ENCODE results near the gene COQ9. TPM values are rescaled to one million over a fixed set of nuclear protein-coding genes. Genes with fewer than 3 reads are reported as not detected.
"Not testable (repeated sequence)": the region's sequence is repeated elsewhere in the genome, so short reads cannot be mapped to it uniquely, and the experiment has no call there.

Gene COQ9
- total RNA-seq, 2 donors from 2014 or later = 34.2 to 42.9 TPM

DNA sequence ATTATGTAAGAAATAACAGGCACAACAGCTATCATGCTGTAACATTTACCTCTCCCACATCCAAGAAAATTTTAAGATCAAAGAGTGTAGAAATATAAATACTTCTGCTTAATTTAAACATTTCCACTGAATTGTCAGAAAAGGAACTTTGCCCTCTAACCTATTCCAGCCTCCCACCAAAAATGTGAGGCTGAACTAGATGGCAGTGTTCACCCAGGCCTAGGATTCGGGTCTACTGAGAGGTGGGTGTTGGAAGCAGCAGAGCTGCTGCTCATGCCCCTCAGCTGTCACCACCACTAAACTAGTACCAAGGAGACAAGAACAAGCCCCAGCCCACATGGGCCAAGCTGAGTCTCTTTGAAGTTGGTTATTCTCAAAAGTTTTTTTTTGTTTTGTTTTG is 11.4 kb upstream of the COQ9 start:
- Mint-ChIP-seq H3K9me3 (no peaks in the 10 kb centered on the region), H3K4me3 (no peak overlapping the region), H3K36me3 (peaks cover 43% of the 10 kb centered on the region), H3K27me3 (no peaks in the 10 kb centered on the region), H3K4me1 (ENCODE audit: low read depth in 2 of 2) (no peaks in the 10 kb centered on the region), H3K27ac (no peak overlapping the region)
- ATAC-seq (no peak), DNase-seq (ENCODE audit: low spot score) (no peak)

DNA sequence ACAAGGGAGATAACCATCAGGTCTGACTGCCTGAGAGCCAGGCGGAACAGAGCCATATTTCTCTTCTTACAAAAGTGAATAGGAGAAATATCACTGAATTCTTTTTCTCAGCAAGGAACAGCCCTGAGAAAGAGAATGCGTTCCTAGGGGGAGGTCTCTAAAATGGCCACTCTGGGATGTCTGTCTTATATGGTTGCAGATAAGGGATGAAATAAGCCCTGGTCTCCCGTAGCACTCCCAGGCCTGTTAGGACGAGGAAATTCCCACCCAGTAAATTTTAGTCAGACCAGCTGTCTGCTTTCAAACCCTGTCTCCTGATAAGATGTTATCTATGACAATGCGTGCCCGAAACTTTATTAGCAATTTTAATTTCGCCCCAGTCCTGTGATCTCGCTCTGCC is 7.3 kb upstream of the COQ9 start:
- H3K27me3 Mint-ChIP-seq; H3K27ac Mint-ChIP-seq; ATAC-seq; H3K4me3 Mint-ChIP-seq; H3K9me3 Mint-ChIP-seq; H3K4me1 Mint-ChIP-seq (ENCODE audit: low read depth in 2 of 2); DNase-seq (ENCODE audit: low spot score): not testable (repeated sequence)
- H3K36me3 Mint-ChIP-seq = peaks cover 36% of the 10 kb centered on the region

DNA sequence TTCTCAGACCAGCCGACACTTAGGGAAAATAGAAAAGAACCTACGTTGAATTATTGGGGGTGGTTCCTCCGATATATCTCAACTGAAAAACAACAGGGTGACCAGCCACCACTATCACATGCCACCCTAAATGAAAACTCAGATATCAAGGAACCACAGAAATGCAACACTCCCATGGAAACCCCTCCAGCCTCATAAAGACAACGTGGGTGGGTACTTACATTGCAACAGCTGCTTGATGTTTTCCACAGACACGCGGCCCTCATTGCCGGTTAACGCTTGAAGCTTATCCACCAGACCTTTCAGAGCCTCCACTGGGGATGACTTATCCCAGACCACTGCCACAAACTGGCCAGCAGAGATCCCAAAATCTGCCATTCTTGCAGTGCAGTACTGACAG is 6.7 kb upstream of the COQ9 start:
- H3K4me3 Mint-ChIP-seq; DNase-seq (ENCODE audit: low spot score); ATAC-seq; H3K4me1 Mint-ChIP-seq (ENCODE audit: low read depth in 2 of 2); H3K9me3 Mint-ChIP-seq; H3K27me3 Mint-ChIP-seq; H3K27ac Mint-ChIP-seq: not testable (repeated sequence)
- peaks cover 36% of the 10 kb centered on the region for H3K36me3 Mint-ChIP-seq

DNA sequence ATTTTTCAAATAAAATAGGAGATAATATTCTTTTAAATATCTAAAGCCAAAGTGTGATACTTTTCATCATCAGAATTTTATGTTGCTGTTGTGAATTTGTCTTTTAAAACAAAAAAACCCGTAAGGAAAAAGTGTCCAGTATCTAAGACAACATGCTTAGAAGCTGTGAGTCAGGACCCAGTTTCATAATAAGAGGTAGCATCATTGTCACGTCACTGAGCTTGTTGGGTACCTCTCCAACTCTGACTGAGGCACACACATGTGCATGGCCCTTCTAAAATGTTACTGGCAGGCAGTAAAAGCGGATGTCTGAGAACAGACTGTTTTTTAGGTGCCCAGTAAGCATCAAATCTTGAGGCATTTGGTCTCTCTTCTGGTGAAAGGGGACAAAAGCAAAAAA is 2.6 kb upstream of the COQ9 start:
- no peak overlapping the region for H3K4me3 Mint-ChIP-seq
- ATAC-seq = no peak
- peaks cover 21% of the 10 kb centered on the region for H3K36me3 Mint-ChIP-seq

DNA sequence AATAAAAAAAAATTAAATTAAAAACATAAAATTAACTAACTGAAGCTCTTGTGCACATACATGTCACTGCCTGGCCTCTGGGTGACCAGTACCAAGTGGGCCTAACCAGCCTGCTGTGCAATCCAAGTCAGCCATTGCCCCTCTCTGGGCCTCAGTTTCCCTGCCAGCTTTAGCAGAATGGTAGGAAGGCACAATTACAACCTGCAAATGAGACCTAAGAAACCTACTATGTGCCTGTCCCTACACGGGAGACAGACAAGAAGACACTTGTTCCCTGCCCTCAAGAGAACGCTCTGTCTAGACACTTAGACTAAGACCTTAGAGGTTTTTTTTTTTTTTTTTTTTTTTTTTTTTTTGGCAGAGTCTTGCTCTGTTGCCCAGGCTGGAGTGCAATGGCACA is 1.8 kb upstream of the COQ9 start:
- Mint-ChIP-seq H3K9me3 (no peaks in the 10 kb centered on the region), H3K4me1 (ENCODE audit: low read depth in 2 of 2) (peaks cover 15 to 22% of the 10 kb centered on the region in 2 donors), H3K4me3 (no peak overlapping the region), H3K36me3 (peaks cover 13% of the 10 kb centered on the region), H3K27ac (no peak overlapping the region), H3K27me3 (no peaks in the 10 kb centered on the region)
- ATAC-seq (no peak), DNase-seq (ENCODE audit: low spot score) (no peak)

More for the DNA sequence above, 2.6 kb upstream of the COQ9 start:
- H3K27ac Mint-ChIP-seq = no peak overlapping the region
- peaks cover 14 to 22% of the 10 kb centered on the region in 2 donors for H3K4me1 Mint-ChIP-seq (ENCODE audit: low read depth in 2 of 2)
- H3K27me3 Mint-ChIP-seq = no peaks in the 10 kb centered on the region
- DNase-seq (ENCODE audit: low spot score) = no peak
- H3K9me3 Mint-ChIP-seq = no peaks in the 10 kb centered on the region

DNA sequence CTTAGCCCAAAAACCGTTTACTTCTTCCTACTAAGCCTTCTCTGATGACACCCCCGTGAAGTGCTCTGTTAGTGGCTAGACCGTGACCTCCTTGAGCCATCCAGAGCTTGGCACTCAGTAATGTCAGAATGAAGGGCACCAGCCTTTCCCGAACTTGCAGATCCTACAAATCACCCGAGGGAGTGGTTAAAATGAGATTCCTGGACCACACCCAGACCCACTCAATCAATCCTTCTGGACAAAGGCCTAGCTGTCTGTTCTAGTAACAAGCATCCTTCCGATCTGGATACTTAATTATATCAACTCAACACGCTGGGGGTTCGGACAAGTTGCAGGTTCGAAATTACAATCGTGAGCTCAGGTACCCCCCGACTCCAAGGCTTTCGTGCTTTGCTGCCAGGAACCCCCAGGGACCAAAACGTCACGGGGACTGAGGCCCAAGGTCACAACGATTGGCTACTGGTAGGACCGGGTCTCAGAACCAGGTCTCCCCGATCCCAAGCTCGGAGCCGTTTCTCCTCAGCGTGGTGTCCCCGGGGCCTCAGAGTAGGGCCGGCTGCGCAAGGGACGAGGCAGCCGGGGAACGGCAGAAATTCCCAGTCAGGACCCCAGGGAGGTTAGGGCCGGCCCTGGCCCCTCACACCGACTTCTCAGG is 621 bp upstream of the COQ9 start:
- peak; percentile 68 for DNase-seq (ENCODE audit: low spot score)
- Mint-ChIP-seq H3K4me1 (ENCODE audit: low read depth in 2 of 2) (peaks cover 15 to 26% of the 10 kb centered on the region in 2 donors), H3K4me3 (peak overlapping the region; percentile 92), H3K27me3 (no peaks in the 10 kb centered on the region), H3K9me3 (no peaks in the 10 kb centered on the region), H3K27ac (peak overlapping the region; percentile 79 to 92), H3K36me3 (peaks cover 3% of the 10 kb centered on the region)
- ATAC-seq = peak; percentile 49 to 53

DNA sequence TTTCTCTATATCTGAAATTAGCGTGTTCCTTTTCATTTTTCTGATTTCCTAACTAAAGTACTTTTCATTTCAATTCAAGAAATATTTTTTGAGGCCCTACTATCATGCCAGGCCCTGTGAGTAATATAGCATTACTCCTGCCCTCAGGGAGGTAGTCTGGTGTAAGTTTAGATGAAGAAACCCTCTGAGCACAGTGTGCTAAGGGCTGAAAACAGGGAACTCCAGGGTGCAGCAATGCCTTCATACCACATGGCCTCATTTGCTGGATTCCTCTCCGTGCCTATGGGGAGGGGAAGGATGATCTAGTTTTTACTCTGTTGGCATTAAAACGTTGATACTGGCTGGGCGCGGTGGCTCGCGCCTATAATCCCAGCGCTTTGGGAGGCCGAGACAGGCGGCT is 4.7 kb downstream of the COQ9 start:
- no peak overlapping the region for H3K27ac Mint-ChIP-seq
- peaks cover 16% of the 10 kb centered on the region for H3K36me3 Mint-ChIP-seq

DNA sequence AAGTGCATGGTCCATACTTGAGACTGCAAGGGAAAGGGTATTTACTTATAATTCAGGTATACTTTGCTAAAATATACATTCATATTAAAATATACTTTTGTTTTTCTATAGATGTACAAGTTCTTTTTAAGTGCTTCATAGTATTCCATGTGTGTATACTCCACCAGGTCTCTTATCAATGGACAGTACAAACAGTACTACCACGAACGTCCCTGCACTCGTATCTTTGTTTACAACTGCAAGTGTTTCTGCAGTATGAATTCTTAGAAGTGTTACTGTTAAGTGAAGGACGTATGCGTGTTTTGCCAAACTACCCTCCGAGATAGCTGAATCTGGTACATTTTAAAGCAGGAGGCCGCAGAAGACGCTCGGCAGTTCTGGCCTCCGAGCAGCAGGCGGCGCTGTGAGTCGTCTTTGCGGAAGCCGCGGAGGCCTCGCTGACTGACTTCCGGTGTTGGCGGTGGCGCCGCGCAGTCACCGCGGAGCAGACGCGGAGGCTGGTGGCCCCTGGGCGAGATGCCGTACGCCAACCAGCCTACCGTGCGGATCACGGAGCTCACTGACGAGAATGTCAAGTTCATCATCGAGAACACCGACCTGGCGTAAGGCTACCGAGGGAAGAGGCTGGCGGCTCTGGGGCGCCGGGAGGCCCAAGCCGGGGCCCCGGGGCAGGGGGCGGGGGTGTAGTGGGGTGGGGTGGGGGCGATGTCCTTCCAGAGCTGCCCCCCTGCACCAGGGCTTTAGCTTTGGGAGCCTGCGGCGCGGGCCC is 15.1 kb downstream of the COQ9 start, which contains the start of gene POLR2C:
POLR2C (plus strand) TSS at position 471 of the 769 bp plus-strand sequence; CDS start at position 517, 46 bp downstream.
- Mint-ChIP-seq H3K27me3 (no peaks in the 10 kb centered on the region), H3K9me3 (no peaks in the 10 kb centered on the region), H3K36me3 (peaks cover 23% of the 10 kb centered on the region), H3K4me1 (ENCODE audit: low read depth in 2 of 2) (peaks cover 22 to 30% of the 10 kb centered on the region in 2 donors), H3K4me3 (peak within 1 kb of the TSS; percentile 95), H3K27ac (peak within 1 kb of the TSS; percentile 91 to 95)
- ATAC-seq = peak; percentile 96
- peak; percentile 92 for DNase-seq (ENCODE audit: low spot score)

More for the DNA sequence above, 4.7 kb downstream of the COQ9 start:
- Mint-ChIP-seq H3K27me3 (no peaks in the 10 kb centered on the region), H3K4me3 (no peak overlapping the region), H3K4me1 (ENCODE audit: low read depth in 2 of 2) (peaks cover 8 to 11% of the 10 kb centered on the region in 2 donors), H3K9me3 (no peaks in the 10 kb centered on the region)
- DNase-seq (ENCODE audit: low spot score) (no peak), ATAC-seq (no peak)

DNA sequence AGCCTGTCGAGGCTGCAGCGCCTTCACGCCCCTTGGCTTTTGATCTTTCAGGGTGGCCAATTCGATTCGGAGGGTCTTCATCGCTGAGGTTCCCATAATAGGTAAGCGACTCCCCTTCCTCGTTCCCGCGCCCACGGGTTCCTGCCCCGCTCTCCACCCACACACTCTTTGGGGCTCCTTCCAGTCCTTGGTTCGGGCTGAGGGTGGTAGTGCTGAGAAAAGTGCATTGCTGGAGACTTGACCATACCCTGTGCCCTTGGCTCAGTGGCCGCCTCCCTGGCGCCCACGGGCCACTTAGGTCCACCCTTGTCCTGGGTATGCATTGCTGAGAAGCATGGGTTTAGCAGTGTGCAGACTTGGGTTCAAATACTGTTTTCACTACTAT is 15.7 kb downstream of the COQ9 start:
- peaks cover 22 to 30% of the 10 kb centered on the region in 2 donors for H3K4me1 Mint-ChIP-seq (ENCODE audit: low read depth in 2 of 2)
- peak overlapping the region; percentile 95 for H3K4me3 Mint-ChIP-seq
- peak overlapping the region; percentile 91 to 95 for H3K27ac Mint-ChIP-seq
- peaks cover 25% of the 10 kb centered on the region for H3K36me3 Mint-ChIP-seq
- no peaks in the 10 kb centered on the region for H3K27me3 Mint-ChIP-seq
- peak; percentile 4 to 50 for ATAC-seq
- DNase-seq (ENCODE audit: low spot score) = no peak
- no peaks in the 10 kb centered on the region for H3K9me3 Mint-ChIP-seq

DNA sequence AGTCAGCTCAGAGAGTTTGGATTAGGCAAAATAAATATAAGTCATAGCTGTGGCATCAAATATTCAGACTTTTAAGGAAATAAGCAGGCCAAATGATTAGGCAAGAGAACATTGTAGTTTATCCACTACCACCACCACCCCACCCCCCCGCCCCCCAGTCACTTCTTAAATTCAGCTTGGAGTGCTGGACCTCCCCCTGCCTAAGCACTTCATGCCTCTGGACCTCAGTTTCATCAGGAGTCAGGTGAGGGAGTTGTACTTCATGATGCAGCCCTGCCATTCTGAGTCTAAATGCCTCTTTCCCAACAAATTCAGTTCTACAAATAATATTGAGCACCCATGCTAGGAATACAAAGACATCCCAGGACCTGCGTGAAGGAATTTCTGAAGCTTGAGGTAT is 17.2 kb downstream of the COQ9 start:
- Mint-ChIP-seq H3K27ac (peak overlapping the region in 1 of 2 donors; percentile 8), H3K27me3 (no peaks in the 10 kb centered on the region), H3K4me1 (ENCODE audit: low read depth in 2 of 2) (peaks cover 24 to 30% of the 10 kb centered on the region in 2 donors), H3K36me3 (peaks cover 33% of the 10 kb centered on the region), H3K9me3 (no peaks in the 10 kb centered on the region), H3K4me3 (no peak overlapping the region)
- no peak for DNase-seq (ENCODE audit: low spot score)
- ATAC-seq = no peak

DNA sequence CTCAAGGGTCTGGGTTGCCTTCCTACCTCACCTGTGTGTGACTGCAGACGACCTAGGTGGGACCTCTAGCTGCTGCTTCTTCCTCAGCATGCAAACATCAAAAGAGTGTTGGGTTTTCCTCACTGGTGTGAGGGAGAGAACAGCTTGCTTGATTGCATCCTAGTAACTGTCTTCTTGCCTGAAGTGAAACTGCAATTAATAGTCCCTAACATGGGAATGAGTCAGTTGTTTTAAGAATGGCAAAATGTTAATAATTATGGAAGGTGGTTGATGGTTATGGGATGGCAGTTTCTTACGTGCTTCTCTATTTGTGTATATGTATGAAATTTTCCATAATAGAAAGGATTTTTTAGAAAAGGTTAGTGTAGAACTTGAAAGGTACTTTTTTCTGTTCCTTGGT is 21.1 kb downstream of the COQ9 start:
- H3K9me3 Mint-ChIP-seq = no peaks in the 10 kb centered on the region
- peaks cover 26% of the 10 kb centered on the region for H3K36me3 Mint-ChIP-seq
- H3K27me3 Mint-ChIP-seq = no peaks in the 10 kb centered on the region
- H3K4me1 Mint-ChIP-seq (ENCODE audit: low read depth in 2 of 2) = peaks cover 19 to 23% of the 10 kb centered on the region in 2 donors
- no peak overlapping the region for H3K4me3 Mint-ChIP-seq
- DNase-seq (ENCODE audit: low spot score) (no peak), ATAC-seq (no peak)
- H3K27ac Mint-ChIP-seq = peak overlapping the region in 1 of 2 donors; percentile 34

DNA sequence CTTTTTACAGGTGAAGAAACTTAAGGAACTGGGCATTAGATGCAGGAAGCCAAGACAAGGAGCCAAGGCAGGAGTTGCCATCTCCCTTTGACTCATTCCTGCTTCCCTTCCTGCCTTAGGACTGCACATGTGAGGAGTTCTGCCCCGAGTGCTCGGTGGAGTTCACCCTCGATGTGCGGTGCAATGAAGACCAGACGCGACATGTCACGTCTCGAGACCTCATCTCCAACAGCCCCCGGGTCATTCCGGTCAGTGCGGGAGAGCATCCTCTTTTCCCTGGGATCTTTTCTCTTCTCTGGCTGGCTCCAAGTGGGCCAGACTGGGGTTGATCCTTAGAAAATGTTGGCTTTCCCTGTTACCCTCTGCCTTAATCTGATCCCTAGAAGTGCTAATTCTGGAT is 21.8 kb downstream of the COQ9 start:
- no peak for ATAC-seq
- H3K27me3 Mint-ChIP-seq = no peaks in the 10 kb centered on the region
- peaks cover 13 to 21% of the 10 kb centered on the region in 2 donors for H3K4me1 Mint-ChIP-seq (ENCODE audit: low read depth in 2 of 2)
- peaks cover 24% of the 10 kb centered on the region for H3K36me3 Mint-ChIP-seq
- no peak overlapping the region for H3K4me3 Mint-ChIP-seq
- H3K27ac Mint-ChIP-seq = no peak overlapping the region
- no peak for DNase-seq (ENCODE audit: low spot score)
- no peaks in the 10 kb centered on the region for H3K9me3 Mint-ChIP-seq

DNA sequence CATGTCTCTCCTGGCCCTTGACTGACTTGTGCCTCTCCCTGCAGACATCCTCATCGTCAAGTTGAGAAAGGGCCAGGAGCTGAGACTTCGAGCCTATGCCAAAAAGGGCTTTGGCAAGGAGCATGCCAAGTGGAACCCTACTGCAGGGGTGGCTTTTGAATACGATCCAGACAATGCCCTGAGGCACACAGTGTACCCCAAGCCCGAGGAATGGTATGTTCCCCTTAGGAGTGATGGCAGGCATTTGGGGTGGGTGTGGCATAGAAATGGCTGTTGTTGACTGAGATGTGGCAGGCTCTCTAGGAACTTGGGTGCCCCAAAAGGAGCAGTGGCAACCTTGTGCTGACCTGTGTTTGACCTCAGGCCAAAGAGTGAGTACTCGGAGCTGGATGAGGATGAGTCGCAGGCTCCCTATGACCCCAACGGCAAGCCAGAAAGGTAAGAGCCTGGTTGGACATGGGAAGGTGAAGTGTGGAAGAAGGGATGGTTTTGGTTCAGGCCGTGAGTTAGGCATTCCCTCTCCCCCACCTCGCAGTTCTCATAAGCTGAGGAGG is 22.7 kb downstream of the COQ9 start:
- Mint-ChIP-seq H3K36me3 (peaks cover 16% of the 10 kb centered on the region), H3K27me3 (no peaks in the 10 kb centered on the region), H3K27ac (no peak overlapping the region), H3K9me3 (no peaks in the 10 kb centered on the region), H3K4me1 (ENCODE audit: low read depth in 2 of 2) (peaks cover 4 to 14% of the 10 kb centered on the region in 2 donors), H3K4me3 (no peak overlapping the region)
- ATAC-seq (no peak), DNase-seq (ENCODE audit: low spot score) (no peak)

DNA sequence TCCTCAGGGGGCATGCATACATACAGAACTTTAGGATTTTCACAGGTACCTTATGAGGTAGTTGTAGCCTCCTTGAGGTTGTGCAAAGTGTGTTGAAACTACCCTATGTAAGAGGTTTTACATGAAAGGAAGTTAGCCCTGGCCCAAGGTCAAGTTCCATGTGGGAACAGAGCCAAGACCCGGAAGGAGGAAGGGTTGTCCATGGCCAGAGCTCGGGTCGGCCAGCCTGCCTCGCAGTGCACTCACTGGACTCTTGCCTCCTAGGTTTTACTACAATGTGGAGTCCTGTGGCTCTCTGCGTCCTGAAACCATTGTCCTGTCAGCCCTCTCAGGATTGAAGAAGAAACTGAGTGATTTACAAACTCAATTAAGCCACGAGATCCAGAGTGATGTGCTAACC is 23.4 kb downstream of the COQ9 start:
- ATAC-seq (no peak), DNase-seq (ENCODE audit: low spot score) (no peak)
- Mint-ChIP-seq H3K27me3 (no peaks in the 10 kb centered on the region), H3K4me1 (ENCODE audit: low read depth in 2 of 2) (peaks cover 0 to 15% of the 10 kb centered on the region in 2 donors), H3K4me3 (no peak overlapping the region), H3K36me3 (peaks cover 15% of the 10 kb centered on the region), H3K27ac (no peak overlapping the region), H3K9me3 (no peaks in the 10 kb centered on the region)

Data from natural killer cell treated with Interleukin-12 subunit alpha and Interleukin-12 subunit beta and Interleukin-15 and Interleukin-18, amount 100 ng/mL, for 72 hours (primary cell).